SW480 (cell line): ENCODE results near the gene TSC22D3.
A peak's percentile ranks its signal among the peaks of the same experiment; 100 is the strongest.

Experiments
- DNase-seq: peaks from one replicate; pipeline ENCODE4 v3.0.0-alpha.2; 2016; ENCODE audit warnings: low spot score

Gene TSC22D3

DNA sequence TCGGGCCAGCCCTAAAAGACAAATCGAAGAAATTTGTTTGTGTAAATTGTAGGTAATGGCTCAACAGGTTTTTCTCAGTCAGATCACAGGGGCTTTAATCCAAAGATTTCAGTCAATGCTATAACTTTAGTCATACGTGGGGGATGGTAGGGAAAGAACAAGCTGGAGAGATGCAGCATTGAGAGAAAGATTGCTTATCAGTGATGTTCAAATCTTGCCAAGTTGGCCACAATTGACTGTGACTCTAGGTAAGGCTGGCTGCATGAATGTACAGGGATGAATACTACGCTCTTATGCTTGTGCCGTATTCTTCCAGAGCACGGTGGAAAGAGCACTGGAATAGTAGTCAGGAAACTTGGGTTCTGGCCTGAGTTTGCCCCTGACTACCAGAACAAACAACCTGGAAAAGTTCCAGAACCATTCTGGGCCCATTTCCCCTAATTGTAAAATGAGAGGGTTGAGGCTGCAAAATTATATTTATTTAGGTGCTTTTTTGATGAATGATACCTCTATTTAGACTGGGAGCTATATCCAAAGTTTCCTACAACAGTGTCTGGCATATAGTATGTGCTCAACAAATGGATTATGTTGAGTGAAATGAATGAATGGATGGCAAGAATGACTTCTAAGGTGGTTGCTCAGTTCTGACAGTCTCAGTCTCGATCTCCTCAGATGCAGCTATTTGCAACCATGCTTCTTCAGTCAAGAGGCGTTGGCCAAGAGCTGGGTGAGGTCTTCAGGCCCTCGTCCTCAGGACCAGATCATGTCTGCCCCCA is 44.4 kb downstream of the TSC22D3 start:
- DNase-seq = no peak

DNA sequence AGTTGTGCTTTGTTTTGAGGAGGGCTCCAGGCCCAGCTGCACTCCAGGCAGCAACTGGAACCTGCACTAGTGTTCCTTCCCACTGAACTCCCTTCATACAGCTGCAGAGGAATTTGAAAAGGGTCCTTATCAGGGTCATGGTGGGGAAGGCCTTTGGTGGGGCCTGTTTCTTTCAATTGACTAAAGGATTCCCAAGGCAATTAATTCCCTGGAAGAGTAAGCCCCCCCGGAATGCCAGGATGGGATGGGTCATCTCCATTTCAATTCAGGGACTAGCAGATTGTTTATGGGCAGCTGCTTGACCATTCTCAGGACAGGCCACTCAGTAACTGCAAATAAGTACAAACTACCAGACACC is 45.3 kb downstream of the TSC22D3 start:
- no peak for DNase-seq

DNA sequence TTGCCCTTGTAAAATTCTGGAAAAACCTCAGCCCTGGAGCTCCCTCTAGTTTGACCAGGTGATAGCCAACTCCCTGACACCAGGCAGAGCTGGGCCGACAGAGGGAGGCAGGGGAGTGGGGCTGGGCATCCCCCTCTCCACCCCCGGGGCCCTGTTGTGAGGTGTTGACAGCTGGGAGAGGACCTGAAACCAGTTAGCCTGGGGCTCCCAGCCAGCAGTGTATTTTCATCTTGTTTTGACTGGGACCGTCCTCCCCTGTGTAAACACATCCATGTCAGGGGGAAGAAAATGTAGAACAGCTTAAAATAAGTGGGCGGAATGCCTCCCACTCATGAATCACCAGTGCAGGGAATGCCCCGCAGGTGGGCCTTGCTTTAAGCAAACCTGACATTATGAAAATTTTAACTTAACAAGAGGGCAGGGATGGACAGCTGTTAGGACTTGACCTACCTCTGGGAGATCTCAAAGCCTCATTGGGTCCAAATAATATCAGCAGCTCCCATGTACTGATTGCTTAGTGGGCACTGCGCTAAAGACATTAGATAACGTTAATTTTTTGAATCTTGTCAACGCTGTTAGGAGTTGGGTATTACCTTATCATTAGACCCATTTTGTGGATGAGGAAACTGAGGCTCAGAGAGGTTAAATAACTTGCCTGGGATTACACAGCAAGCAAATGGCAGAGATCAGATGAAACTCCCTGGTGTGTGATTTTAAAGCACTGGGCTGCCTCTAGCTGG is 45.9 kb downstream of the TSC22D3 start:
- DNase-seq = no peak

DNA sequence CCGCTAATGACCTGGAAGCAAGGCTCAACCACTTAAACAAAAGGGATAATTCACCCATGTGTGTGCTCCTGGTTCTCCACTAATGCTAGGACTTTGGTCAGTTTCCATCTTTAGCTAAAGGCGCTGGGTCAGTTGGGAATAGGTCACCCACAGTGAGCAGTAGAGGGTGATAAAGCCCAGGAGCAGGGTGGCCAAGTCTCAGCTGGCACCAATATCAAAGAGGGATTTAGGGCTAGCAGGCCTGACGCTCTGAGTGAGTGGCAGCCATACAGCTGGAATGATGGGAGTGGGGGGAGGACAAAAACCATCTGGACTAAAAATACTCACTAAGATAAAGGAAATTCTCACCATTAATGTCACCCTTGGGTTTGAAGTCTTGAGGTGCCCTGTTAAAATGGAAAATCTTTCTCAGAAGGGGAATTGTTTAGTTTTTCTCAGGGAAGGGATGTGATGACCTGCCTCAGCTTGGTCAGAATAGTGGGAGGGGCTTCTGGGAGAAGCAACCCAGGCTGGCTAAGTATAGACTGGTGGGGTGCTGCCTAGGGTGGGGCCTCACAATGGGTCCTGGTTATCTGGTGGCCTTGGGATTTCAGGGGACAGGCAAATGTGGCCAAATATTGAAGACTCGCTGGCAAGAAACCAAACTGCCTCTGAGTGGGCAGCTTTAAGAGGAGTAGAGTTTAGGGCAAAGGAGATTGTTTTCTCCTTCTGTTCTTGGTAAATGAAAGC is 47.1 kb downstream of the TSC22D3 start:
- no peak for DNase-seq

DNA sequence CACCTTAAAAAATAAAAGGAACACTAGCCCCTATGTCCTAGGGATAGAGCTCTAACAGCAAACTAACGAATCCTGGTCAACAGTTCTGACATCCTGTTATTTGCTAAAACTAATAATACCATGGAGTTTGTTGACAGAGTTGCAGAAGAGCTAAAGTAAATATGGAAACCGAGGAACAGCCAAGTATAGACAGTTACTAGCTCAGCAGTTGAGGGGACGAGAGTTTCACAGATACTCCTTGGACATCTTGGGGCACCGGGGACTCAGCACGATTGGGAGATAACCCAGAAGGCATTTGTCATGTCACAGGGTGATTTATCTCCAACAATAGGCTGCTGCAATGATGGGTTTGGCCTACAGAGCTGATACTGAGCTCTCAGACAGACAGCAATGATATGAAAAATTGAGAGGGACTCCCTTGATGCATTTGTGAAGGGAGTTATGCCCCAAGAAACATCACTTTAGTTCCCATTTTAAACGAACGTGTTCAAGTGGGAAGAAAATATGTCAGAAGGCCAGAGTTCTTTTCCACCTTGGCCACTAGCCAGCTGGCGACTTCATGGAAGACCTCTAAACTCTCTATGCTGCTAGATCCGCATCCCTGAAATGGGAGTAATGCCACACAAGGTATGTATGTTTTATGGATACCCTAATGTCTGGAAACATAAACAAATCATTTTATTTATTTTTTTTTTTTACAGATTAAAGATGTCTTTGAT is 48.6 kb downstream of the TSC22D3 start:
- DNase-seq = no peak

DNA sequence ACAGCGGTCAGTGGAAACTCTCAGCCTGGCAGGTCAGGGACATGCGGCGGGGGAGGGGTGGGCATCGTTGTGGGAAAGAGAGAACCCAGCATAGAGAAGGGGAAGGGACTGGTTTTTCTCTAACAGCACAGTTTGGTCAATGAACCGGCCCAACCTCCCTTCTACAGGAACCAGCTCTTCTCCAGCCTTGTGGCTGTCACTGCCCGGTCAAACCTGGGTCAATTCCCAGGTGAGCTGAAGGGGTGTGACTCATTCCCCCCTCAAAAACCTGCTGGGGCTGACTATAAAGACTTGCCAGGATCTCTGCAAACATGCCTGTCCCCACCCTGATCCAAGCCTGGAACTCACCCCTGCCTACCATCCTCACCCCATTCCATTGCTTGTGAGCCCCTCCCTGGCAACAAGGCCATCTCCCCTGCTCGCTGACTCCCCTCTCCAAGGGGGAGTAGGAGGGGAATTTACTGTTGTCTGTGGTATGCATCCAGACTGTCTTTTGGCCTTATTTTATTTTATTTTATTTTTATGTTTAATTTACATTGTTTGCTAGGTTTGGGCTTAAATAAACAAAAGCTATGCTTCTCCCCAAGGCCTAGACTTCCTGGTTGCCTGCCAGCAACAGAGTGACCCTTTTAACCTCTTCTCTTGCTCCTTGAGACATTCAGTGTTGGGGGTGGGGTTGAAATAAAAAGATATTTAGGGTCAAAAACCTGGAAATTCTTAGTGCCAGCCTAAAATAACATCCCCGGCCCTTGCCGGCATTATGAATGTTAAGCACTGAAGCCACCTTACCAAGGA is 49.6 kb downstream of the TSC22D3 start:
- no peak for DNase-seq

DNA sequence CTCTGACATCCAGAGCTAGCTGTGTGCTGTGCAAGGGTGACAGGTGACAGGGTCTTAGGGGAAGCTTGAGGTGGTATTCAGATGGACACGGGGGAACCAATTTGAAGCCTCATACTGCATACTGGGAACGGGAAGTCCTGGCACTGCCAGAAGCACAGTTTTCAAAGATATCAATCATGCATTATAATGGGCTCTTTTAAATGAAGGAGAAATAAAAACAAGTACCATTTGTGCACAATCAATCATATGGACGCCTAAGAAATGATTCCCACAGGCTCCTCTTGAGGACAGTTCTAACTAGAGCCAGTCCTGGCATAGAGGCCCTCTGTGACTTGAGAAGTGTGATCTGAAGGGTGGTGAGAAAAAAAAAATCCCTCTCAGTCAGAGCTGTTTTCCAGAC is 50.9 kb downstream of the TSC22D3 start:
- DNase-seq = no peak

DNA sequence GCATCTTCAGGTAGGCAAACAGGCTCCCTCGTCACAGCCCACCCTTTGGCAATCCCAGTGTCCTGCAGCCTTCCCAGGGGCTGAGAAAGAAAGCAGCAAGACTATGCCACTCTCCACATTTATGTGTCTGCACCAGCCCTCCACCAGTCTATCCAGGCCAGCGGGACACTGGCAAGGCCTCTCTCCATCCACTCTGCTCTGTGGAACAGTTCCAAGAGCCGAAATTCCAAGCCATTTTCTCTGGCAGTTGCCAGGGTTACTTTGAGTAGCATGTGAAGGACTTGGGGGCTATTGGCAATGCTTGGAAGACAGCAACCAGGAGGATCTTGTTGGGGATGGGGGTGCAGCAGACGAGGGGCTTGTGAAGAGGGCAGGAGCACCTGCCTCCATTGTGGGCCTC is 52.1 kb downstream of the TSC22D3 start:
- no peak for DNase-seq

DNA sequence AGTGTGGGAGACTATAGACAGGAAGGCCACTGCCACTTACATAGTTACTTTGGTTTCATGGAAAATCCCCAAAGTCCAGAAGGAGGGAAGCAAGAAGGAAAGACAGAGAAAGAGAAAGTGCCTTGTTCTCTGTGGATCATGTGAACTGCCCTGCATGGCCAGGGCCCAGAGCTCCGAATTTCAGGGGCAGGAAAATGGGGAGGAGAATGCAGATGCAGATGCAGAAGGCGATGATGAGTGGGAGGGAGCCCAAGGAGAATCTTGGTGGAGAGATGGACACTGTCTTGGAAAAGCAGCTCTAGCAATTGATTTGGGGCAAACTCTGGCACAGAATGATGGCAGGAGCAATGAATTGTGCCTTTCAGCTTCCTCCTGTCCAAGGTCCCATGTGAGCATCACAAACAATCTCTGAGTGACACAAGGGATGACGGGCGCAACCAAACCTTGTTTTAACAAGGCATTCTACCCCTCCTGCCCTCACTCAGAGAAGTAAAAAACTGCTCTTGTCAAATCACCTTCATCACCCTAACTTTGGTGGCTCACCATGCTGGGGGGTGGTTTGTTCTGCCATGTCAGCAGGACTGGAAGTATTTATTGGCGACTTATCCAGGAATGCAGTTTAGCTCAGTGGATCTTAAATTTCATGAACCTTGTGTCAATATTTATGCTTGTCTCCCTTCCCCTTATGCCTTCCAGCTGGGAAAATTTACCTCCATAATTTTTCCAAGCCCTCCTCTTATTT is 53.5 kb downstream of the TSC22D3 start:
- no peak for DNase-seq

DNA sequence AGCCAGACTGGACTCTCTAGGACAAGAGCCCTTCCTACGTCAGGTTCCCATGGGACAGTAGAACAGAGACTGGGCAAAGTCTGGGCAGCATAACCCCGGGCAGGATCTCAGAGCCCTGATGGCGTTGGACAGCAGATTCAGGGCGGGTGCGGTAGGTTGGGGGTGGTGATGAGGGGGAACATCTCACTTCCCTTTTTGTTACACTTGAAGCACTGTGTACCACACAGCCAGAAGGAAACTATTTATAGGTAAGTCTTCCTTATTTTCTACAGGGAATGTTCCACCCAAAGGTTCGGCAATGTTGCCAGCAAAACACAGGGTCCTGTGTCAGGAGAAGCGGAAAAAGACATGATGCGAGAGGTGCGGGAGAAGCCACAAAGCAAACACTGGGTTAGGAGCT is 54.3 kb downstream of the TSC22D3 start:
- DNase-seq = no peak

DNA sequence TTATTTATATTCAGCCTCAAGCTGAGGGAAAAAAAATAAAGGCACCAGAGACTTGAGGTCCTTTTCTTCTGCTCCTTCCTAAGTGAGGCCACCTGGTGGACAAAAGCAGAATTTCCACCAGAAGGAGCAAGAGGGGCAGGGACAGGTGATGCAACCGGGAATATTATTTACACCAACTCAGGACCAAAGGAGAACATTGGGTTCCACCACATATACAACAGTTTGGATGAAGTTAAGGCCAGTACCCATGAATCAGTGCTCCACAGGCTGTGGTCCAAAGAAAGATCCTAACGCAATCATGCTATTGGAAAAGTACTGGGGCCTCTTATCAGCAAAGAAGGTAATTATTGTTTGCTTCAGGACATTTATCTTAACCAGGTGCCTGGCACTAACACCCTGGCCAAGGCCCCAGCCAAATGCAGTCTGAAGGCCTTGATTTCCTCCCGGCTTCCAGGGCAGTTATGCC is 57.4 kb downstream of the TSC22D3 start:
- DNase-seq = peak; percentile 82

DNA sequence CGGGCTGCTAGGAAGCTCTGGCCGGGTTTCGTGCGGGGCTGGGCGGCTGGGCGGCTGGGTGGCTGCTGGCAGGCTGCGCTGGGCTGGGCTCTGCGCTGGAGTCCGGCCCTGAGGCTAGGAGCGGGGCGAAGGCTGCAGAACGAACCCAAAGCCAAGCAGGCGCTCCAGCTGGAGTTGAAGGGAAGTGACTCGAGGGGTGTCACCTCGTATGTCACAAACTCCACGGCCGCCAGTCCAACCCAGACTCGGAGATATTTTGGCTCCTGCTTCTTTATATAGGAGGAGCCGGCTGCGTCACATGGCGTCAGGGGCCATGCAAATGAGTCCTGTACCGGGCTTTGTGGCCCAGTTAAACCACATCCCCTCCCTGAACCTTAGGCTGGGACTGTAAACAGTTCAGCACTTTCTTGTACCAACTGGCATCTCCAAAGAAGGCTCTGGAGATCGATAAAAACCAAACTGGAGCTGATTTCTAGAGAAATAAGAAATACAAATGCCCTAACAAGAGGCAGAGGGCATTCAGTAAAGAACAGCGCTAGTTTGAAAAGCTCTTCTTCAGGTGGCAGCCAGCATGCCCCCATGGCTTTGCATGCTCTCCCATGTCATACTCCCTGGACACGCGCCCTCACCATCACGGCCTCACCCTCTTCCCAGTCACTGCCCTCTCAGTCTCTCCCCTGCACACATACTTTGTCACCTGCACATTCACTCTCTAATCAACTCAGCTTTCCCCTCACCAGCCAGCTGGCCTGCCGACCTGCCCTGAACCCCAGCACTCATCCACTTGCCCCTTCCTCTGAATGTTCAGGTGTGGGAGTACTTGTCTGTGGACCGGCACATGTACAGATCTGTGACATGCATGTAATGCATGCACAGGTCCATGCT is 58.5 kb downstream of the TSC22D3 start:
- DNase-seq = peak; percentile 81

DNA sequence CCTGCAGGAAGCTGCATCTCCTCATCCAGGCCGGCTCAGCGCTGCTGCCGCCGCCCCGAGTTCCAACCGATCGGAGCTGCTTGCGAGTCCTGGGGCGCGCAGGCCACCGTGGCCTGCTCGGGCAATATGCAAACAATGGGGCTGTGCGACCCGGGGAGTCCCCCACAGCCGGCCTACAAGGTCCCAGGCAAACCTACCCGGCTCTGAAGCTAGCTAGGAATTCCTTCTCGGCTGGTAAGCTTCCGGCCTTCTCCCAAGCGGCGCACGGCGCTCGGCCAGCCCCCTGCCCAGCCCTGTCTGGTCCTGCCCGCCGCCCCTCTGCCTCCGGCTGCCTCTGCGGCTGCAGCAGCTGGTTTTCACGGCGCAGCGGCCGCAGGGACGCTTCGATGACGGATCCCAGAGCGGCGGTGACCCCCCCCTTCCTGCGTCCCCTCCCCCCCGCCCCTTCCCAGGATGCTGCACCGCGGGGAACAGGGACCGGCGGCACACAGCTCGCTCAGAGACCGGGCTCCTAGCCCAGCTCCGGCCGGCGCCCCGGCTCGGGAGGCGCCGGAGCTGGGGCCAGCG is 59.4 kb downstream of the TSC22D3 start:
- peak; percentile 17 for DNase-seq

DNA sequence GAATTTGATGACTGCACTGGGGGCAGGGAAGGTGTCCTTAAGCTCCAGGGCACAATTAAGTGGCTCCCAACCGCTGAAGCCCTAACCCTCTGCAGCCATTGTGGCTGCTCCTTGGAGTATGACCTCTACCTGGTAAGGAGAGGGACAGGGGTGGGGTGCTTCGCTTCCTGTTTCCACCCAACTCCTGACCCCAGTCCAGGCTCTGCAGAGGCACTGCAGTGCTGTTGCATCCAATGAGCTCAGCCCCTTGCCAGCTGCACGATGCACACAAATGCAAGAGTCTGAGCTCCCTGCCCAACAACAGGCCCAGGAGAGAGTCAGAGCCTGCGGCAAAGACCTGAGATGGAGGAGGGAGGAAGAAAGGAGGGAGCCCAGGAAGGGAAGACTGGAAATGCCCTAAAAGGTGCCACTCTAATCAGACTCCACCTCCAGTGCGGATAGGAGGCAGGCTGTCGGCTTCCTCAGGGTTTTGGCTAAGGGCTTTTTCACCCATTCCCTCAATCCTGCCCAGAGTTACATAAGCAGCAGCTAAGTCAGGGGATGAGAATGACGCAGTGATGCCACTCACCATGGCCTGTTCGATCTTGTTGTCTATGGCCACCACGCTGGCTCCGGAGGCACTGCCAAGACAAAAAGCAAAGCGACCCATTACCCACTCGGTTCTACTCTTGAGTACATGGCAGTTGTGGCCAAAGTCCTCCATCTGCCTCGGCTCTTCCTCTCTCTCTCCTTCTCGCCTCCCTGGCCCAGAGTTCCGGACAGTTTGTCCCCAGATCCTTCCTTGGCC is 60.1 kb downstream of the TSC22D3 start:
- DNase-seq = no peak

DNA sequence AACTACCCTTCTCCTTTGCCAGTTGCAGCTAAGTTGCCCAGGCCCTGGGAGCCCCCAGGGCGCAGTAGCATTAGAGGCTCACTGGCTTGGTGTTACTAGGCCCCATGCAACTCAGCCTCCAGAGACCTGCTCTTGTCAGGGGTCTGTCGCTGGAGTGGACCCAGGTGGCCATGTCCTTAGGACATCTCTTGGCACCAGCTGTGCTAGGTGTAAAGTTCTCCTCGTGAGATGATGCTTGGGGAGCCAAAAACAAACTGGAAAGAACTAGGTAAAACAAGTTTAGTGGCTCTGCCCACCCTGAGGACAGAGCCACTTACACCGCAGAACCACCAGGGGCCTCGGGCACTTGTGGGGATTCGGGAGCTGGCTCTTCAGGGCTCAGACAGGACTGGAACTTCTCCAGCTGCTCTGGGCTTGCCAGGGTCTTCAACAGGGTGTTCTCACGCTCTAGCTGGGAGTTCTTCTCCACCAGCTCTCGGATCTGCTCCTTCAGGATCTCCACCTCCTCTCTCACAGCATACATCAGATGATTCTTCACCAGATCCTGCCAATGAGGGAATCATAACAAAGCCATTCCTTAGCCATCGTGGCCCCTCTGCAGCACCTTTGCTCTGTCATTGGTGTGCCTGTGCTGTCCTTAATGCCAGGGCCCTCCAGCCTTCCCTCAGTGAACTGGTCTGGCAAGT is 61.2 kb downstream of the TSC22D3 start:
- DNase-seq = no peak

DNA sequence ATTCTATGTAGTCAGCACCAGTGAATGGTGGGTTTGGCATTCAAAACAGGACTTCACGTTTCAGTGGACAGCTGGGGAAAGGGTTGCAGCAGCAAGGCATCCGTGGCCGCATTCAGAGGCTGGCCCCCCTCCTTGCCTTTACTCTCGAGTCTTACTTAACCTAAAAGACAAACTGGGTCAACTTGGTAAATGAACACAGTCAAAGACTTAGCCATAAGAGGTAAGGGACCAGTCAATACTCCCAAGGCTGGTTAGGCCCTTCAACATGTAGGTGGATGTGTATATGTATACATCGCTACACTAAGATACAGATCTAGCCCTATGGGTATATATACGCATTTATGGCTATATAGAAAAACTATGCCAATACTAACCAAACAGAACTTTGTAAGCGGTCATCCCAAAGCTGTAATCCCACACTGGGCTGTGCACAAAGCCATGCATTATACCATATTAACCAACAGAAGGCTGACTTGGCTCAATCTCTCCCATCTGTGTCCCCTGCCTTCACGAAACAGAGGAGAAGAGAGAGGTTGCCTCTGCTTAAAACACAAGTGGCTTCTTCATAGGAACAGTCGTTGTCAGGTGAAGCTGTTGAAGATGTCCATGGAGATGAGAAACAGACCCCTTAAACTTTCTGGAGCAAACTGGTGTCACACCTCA is 61.9 kb downstream of the TSC22D3 start:
- DNase-seq = no peak

DNA sequence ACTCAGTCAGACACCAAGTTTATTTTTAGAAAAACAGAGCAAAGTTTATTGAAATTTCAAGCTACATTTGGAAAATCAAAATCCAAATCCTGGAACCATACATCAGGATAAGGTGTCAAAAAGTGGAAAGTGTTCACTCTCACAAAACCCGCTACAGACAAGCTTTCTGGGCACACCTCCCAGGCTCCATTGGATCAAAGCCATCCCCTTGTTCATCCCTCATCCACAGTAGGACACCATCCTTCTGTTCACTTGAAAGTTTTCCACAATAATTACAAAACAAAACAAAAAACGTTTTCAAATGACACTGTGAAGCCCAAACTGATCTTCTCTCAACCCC is 62.4 kb downstream of the TSC22D3 start:
- DNase-seq = no peak
